ENCODE measurements around the gene HOXC9. TPM values are rescaled to one million over a fixed set of nuclear protein-coding genes. Genes with fewer than 3 reads are reported as not detected.
"Not testable (repeated sequence)": the region's sequence is repeated elsewhere in the genome, so short reads cannot be mapped to it uniquely, and the experiment has no call there.

HOXC9 gene
- polyA plus RNA-seq, 1 donor from 2014 or later, result not detected

- H3K4me1 Mint-ChIP-seq, result peaks cover 0 to 4% (median 3%) of the 10 kb centered on the region in 3 donors
- no peak overlapping the region for H3K4me3 Mint-ChIP-seq
- peaks cover 2% of the 10 kb centered on the region for H3K36me3 Mint-ChIP-seq
- H3K9me3 Mint-ChIP-seq, result no peaks in the 10 kb centered on the region
- peaks cover 59% of the 10 kb centered on the region for H3K27me3 Mint-ChIP-seq
- H3K27ac Mint-ChIP-seq, result peak overlapping the region in 1 of 3 donors; percentile 34
Measured at GRCh38 chr12:54038871-54039414, 39.0 kb downstream of the HOXC9 start.

GRCh38 chr12:54039417-54040147 is 39.6 kb downstream of the HOXC9 start:
- no peaks in the 10 kb centered on the region for H3K9me3 Mint-ChIP-seq
- H3K27ac Mint-ChIP-seq, result peak overlapping the region in 2 of 3 donors; percentile 34 to 71
- H3K36me3 Mint-ChIP-seq, result peaks cover 2% of the 10 kb centered on the region
- peaks cover 0 to 4% (median 0%) of the 10 kb centered on the region in 3 donors for H3K4me1 Mint-ChIP-seq
- H3K27me3 Mint-ChIP-seq, result peaks cover 56% of the 10 kb centered on the region
- H3K4me3 Mint-ChIP-seq, result no peak overlapping the region

GRCh38 chr12:54040148-54040494 is 40.2 kb downstream of the HOXC9 start:
- H3K4me1 Mint-ChIP-seq, result peaks cover 0 to 1% (median 0%) of the 10 kb centered on the region in 3 donors
- H3K27me3 Mint-ChIP-seq, result peaks cover 57% of the 10 kb centered on the region
- peak overlapping the region in 2 of 3 donors; percentile 29 to 71 for H3K27ac Mint-ChIP-seq
- no peaks in the 10 kb centered on the region for H3K9me3 Mint-ChIP-seq
- peaks cover 2% of the 10 kb centered on the region for H3K36me3 Mint-ChIP-seq
- no peak overlapping the region for H3K4me3 Mint-ChIP-seq

- no peak overlapping the region for H3K4me3 Mint-ChIP-seq
- no peaks in the 10 kb centered on the region for H3K9me3 Mint-ChIP-seq
- H3K27ac Mint-ChIP-seq, result peak overlapping the region in 1 of 3 donors; percentile 29
- H3K27me3 Mint-ChIP-seq, result peaks cover 56% of the 10 kb centered on the region
- no peaks in the 10 kb centered on the region for H3K4me1 Mint-ChIP-seq
- H3K36me3 Mint-ChIP-seq, result peaks cover 2% of the 10 kb centered on the region
Measured at GRCh38 chr12:54040648-54041047, 40.7 kb downstream of the HOXC9 start.

GRCh38 chr12:54041097-54041690 is 41.2 kb downstream of the HOXC9 start:
- H3K36me3 Mint-ChIP-seq, result peaks cover 2% of the 10 kb centered on the region
- no peak overlapping the region for H3K4me3 Mint-ChIP-seq
- H3K9me3 Mint-ChIP-seq, result no peaks in the 10 kb centered on the region
- H3K27me3 Mint-ChIP-seq, result peaks cover 55% of the 10 kb centered on the region
- peak overlapping the region in 1 of 3 donors; percentile 45 for H3K27ac Mint-ChIP-seq
- H3K4me1 Mint-ChIP-seq, result peaks cover 0 to under 1% (median 0%) of the 10 kb centered on the region in 3 donors

GRCh38 chr12:54042033-54042432 is 42.1 kb downstream of the HOXC9 start:
- not testable (repeated sequence) for H3K4me1 Mint-ChIP-seq, H3K4me3 Mint-ChIP-seq, H3K27ac Mint-ChIP-seq, H3K9me3 Mint-ChIP-seq, H3K36me3 Mint-ChIP-seq
- H3K27me3 Mint-ChIP-seq, result peaks cover 58% of the 10 kb centered on the region

- peaks cover 64% of the 10 kb centered on the region for H3K27me3 Mint-ChIP-seq
- peaks cover 2 to 5% (median 3%) of the 10 kb centered on the region in 3 donors for H3K4me1 Mint-ChIP-seq
- no peak overlapping the region for H3K4me3 Mint-ChIP-seq
- no peaks in the 10 kb centered on the region for H3K9me3 Mint-ChIP-seq
- no peak overlapping the region for H3K27ac Mint-ChIP-seq
- H3K36me3 Mint-ChIP-seq, result peaks cover 2% of the 10 kb centered on the region
Measured at GRCh38 chr12:54042970-54043853, 43.3 kb downstream of the HOXC9 start.

GRCh38 chr12:54044425-54045103 is 44.6 kb downstream of the HOXC9 start:
- Mint-ChIP-seq H3K27ac (no peak overlapping the region), H3K4me1 (peaks cover 2 to 9% (median 6%) of the 10 kb centered on the region in 3 donors), H3K9me3 (no peaks in the 10 kb centered on the region), H3K36me3 (peaks cover 5% of the 10 kb centered on the region), H3K4me3 (no peak overlapping the region), H3K27me3 (peaks cover 64% of the 10 kb centered on the region)

- Mint-ChIP-seq H3K27ac (peak overlapping the region in 1 of 3 donors; percentile 5), H3K4me3 (no peak overlapping the region), H3K36me3 (peaks cover 5% of the 10 kb centered on the region), H3K9me3 (no peaks in the 10 kb centered on the region), H3K27me3 (peaks cover 67% of the 10 kb centered on the region), H3K4me1 (peaks cover 2 to 15% (median 6%) of the 10 kb centered on the region in 3 donors)
Measured at GRCh38 chr12:54045401-54045800, 45.4 kb downstream of the HOXC9 start.

GRCh38 chr12:54045868-54046521 is 46.0 kb downstream of the HOXC9 start:
- Mint-ChIP-seq H3K4me3 (peak overlapping the region in 1 of 4 donors; percentile 28), H3K4me1 (peaks cover 2 to 19% (median 8%) of the 10 kb centered on the region in 3 donors), H3K9me3 (no peaks in the 10 kb centered on the region), H3K36me3 (peaks cover 5% of the 10 kb centered on the region), H3K27me3 (peaks cover 65% of the 10 kb centered on the region), H3K27ac (peak overlapping the region in 1 of 3 donors; percentile 5)

- Mint-ChIP-seq H3K4me1 (peaks cover 2 to 19% (median 9%) of the 10 kb centered on the region in 3 donors), H3K4me3 (peak overlapping the region in 3 of 4 donors; percentile 39 to 89 (median 66)), H3K27me3 (peaks cover 63% of the 10 kb centered on the region), H3K9me3 (no peaks in the 10 kb centered on the region), H3K36me3 (peaks cover 5% of the 10 kb centered on the region), H3K27ac (no peak overlapping the region)
Measured at GRCh38 chr12:54046809-54047159, 46.8 kb downstream of the HOXC9 start.

GRCh38 chr12:54047160-54047963 is 47.4 kb downstream of the HOXC9 start:
- Mint-ChIP-seq H3K9me3 (no peaks in the 10 kb centered on the region), H3K27me3 (peaks cover 64% of the 10 kb centered on the region), H3K27ac (peak overlapping the region in 1 of 3 donors; percentile 9), H3K4me1 (peaks cover 4 to 25% (median 11%) of the 10 kb centered on the region in 3 donors), H3K36me3 (peaks cover 5% of the 10 kb centered on the region), H3K4me3 (peak overlapping the region in 3 of 4 donors; percentile 39 to 89 (median 66))

- H3K4me1 Mint-ChIP-seq, result peaks cover 6 to 29% (median 13%) of the 10 kb centered on the region in 3 donors
- H3K27ac Mint-ChIP-seq, result peak overlapping the region in 1 of 3 donors; percentile 33
- peaks cover 60% of the 10 kb centered on the region for H3K27me3 Mint-ChIP-seq
- H3K36me3 Mint-ChIP-seq, result peaks cover 5% of the 10 kb centered on the region
- peak overlapping the region in 1 of 4 donors; percentile 32 for H3K4me3 Mint-ChIP-seq
- no peaks in the 10 kb centered on the region for H3K9me3 Mint-ChIP-seq
Measured at GRCh38 chr12:54047964-54048303, 48.0 kb downstream of the HOXC9 start.

All from IgD-negative memory B cell (primary cell).